Endodermal cell (in vitro differentiated cells): ENCODE data around the gene TCEANC2. TPM values are rescaled to one million over a fixed set of nuclear protein-coding genes. Genes with fewer than 3 reads are reported as not detected.
A peak's percentile ranks its signal among the peaks of the same experiment; 100 is the strongest.

Source experiments
- DNase-seq: peaks from one replicate; pipeline ENCODE4 v3.0.0-alpha.2; 2017
- H3K27ac ChIP-seq: 2 replicates; pipeline ENCODE4 v1.5.1; 2013; ENCODE audit warnings: mild to moderate bottlenecking, low read depth, low read length, moderate library complexity
- H3K27me3 ChIP-seq: 2 replicates; pipeline ENCODE4 v1.6.1; 2013; ENCODE audit warnings: mild to moderate bottlenecking, low read length, moderate library complexity; ENCODE audit not compliant: insufficient read depth, control insufficient read depth, poor library complexity, severe bottlenecking
- H3K36me3 ChIP-seq: 2 replicates; pipeline ENCODE4 v1.7.0; 2013; ENCODE audit warnings: mild to moderate bottlenecking, low read length, moderate library complexity; ENCODE audit not compliant: control insufficient read depth, insufficient read depth
- H3K4me1 ChIP-seq: one replicate; pipeline ENCODE4 v1.7.0; 2013; ENCODE audit warnings: low read length; ENCODE audit not compliant: control insufficient read depth, insufficient read depth
- H3K4me3 ChIP-seq: 2 replicates; pipeline ENCODE4 v1.5.1; 2013; ENCODE audit warnings: mild to moderate bottlenecking, low read length, moderate library complexity
- H3K9ac ChIP-seq: 2 replicates; pipeline ENCODE4 v1.6.1; 2013; ENCODE audit warnings: mild to moderate bottlenecking, low read length, moderate library complexity; ENCODE audit not compliant: poor library complexity, severe bottlenecking; ENCODE audit errors: extremely low read depth
- H3K9me3 ChIP-seq: 2 replicates; pipeline ENCODE4 v1.6.1; 2013; ENCODE audit warnings: mild to moderate bottlenecking, low read length, moderate library complexity; ENCODE audit not compliant: control insufficient read depth
- H3K27ac Mint-ChIP-seq: 2 replicates; pipeline ENCODE4 v1.8.0; 2020; ENCODE audit warnings: mixed read lengths
- H3K27me3 Mint-ChIP-seq: 2 replicates; pipeline ENCODE4 v1.8.0; 2021; ENCODE audit warnings: mild to moderate bottlenecking, mixed read lengths; ENCODE audit not compliant: insufficient read depth
- H3K36me3 Mint-ChIP-seq: 2 replicates; pipeline ENCODE4 v1.8.0; 2020; ENCODE audit warnings: low read depth, mixed read lengths
- H3K4me1 Mint-ChIP-seq: 2 replicates; pipeline ENCODE4 v1.8.0; 2020; ENCODE audit warnings: mixed read lengths
- H3K4me3 Mint-ChIP-seq: 2 replicates; pipeline ENCODE4 v1.8.0; 2020; ENCODE audit warnings: mild to moderate bottlenecking, moderate library complexity, mixed read lengths
- H3K9me3 Mint-ChIP-seq: 2 replicates; pipeline ENCODE4 v1.8.0; 2020; ENCODE audit warnings: mild to moderate bottlenecking, mixed read lengths
- CTCF ChIP-seq: fragments of 200-600 bp; sonication (generic); conservative IDR thresholded peaks from 2 replicates; pipeline ENCODE4 v1.5.0; 2021; ENCODE audit warnings: antibody characterized with exemption, mild to moderate bottlenecking
- WGBS, 2 experiments: methylation state at CpG; one replicate each; pipeline versions ENCODE4 v1.1.5 to v1.1.7; 2013; ENCODE audit warnings: missing lambda C conversion rate in 2 of 2, mixed read lengths in 1 of 2; ENCODE audit not compliant: insufficient coverage in 1 of 2, insufficient read length in 1 of 2; 5-methylcytosine and 5-hydroxymethylcytosine counted together
- total RNA-seq, 2 donors: library from RNA; stranded (reverse); fragmentation: NEBNext Ultra II Directional in 1 of 2; extraction: Animal tissue kit (Norgen Biotek cat#: 25700) in 1 of 2; gene quantifications; 2 replicates in 1 of 2; 3 replicates in 1 of 2; pipeline ENCODE4 v1.2.1, GENCODE V29; 2021

The TCEANC2 gene
- total RNA-seq, 2 donors from 2014 or later: 5.9 to 6.6 TPM

GRCh38 chr1:54095546-54096226 is 42.3 kb downstream of the TCEANC2 start:
- H3K9me3 Mint-ChIP-seq: no peaks in the 10 kb centered on the region
- TF ChIP-seq CTCF: no peak
- H3K9me3 ChIP-seq: no peaks in the 10 kb centered on the region
- H3K4me1 Mint-ChIP-seq: peaks cover 30% of the 10 kb centered on the region
- H3K4me3 Mint-ChIP-seq: no peak overlapping the region
- H3K27me3 Mint-ChIP-seq: no peaks in the 10 kb centered on the region
- WGBS, 2 experiments: 90 to 94% methylated on average over 7 to 8 of the region's 8 CpGs
- no peak overlapping the region for H3K9ac ChIP-seq
- H3K4me3 ChIP-seq: no peak overlapping the region
- H3K27ac Mint-ChIP-seq: no peak overlapping the region
- H3K4me1 ChIP-seq: no peaks in the 10 kb centered on the region
- no peak overlapping the region for H3K27ac ChIP-seq
- H3K36me3 Mint-ChIP-seq: peaks cover 2% of the 10 kb centered on the region
- no peak for DNase-seq
- no peaks in the 10 kb centered on the region for H3K27me3 ChIP-seq
- H3K36me3 ChIP-seq: no peaks in the 10 kb centered on the region

GRCh38 chr1:54096227-54096876 is 42.9 kb downstream of the TCEANC2 start:
- Mint-ChIP-seq H3K4me1 (peaks cover 35% of the 10 kb centered on the region), H3K9me3 (no peaks in the 10 kb centered on the region), H3K27ac (peak overlapping the region; percentile 23), H3K27me3 (no peaks in the 10 kb centered on the region), H3K36me3 (peaks cover 3% of the 10 kb centered on the region), H3K4me3 (no peak overlapping the region)
- TF ChIP-seq CTCF: no peak
- no peak overlapping the region for H3K4me3 ChIP-seq
- H3K9ac ChIP-seq: no peak overlapping the region
- H3K36me3 ChIP-seq: no peaks in the 10 kb centered on the region
- H3K27ac ChIP-seq: no peak overlapping the region
- no peaks in the 10 kb centered on the region for H3K4me1 ChIP-seq
- no peaks in the 10 kb centered on the region for H3K9me3 ChIP-seq
- 86 to 89% methylated on average over 13 to 25 of the region's 25 CpGs for WGBS, 2 experiments
- no peak for DNase-seq
- no peaks in the 10 kb centered on the region for H3K27me3 ChIP-seq

DNA sequence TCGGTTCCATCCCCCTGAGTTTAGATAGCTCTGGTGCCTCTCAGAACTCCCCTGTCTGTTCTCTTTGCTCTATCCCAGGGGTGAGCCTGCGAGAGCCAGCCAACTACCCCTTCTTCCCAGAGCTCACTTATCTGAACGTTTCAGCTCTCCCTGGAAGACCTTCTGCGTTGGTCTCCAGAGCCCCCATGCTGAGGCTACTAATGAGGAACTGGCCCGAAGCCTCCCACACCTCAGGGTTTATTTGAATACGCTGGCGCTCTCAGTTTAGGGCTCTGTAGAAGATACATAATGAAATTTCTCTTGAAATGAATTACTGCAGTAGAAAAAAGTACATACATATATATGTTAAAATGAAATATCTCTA is 43.5 kb downstream of the TCEANC2 start:
- H3K4me1 Mint-ChIP-seq: peaks cover 35% of the 10 kb centered on the region

More for the DNA sequence above, 43.5 kb downstream of the TCEANC2 start:
- Histone ChIP-seq H3K4me3 (no peak overlapping the region), H3K9me3 (no peaks in the 10 kb centered on the region), H3K36me3 (no peaks in the 10 kb centered on the region), H3K9ac (no peak overlapping the region), H3K27ac (no peak overlapping the region), H3K27me3 (no peaks in the 10 kb centered on the region), H3K4me1 (no peaks in the 10 kb centered on the region)
- peak; percentile 63 for DNase-seq
- TF ChIP-seq CTCF: no peak
- H3K27ac Mint-ChIP-seq: peak overlapping the region; percentile 23
- no peaks in the 10 kb centered on the region for H3K27me3 Mint-ChIP-seq
- H3K9me3 Mint-ChIP-seq: no peaks in the 10 kb centered on the region
- 53 to 100% methylated on average over 1 to 7 of the region's 7 CpGs for WGBS, 2 experiments
- no peak overlapping the region for H3K4me3 Mint-ChIP-seq
- H3K36me3 Mint-ChIP-seq: peaks cover 4% of the 10 kb centered on the region
